Right hindlimb (tissue), 1 donor: ENCODE data around the gene HMG20B.

Experiments
- DNase-seq: peaks from one replicate; pipeline ENCODE4 v3.0.0-alpha.2; 2018

HMG20B gene

GRCh38 chr19:3622224-3622623 is 49.5 kb downstream of the HMG20B start:
- no peak for DNase-seq

GRCh38 chr19:3623716-3624115 is 51.0 kb downstream of the HMG20B start:
- DNase-seq: no peak

- DNase-seq: no peak
Measured at GRCh38 chr19:3625996-3626472, 53.3 kb downstream of the HMG20B start.

- DNase-seq: peak; percentile 98
Measured at GRCh38 chr19:3626473-3627350, 54.0 kb downstream of the HMG20B start, which contains the start of gene CACTIN. CACTIN (minus strand) TSS chr19:3626790; CDS start chr19:3626762, 28 bp downstream.

- no peak for DNase-seq
Measured at GRCh38 chr19:3627351-3627723, 54.6 kb downstream of the HMG20B start.
